ENCODE results near the gene HS3ST2.
"Not testable (repeated sequence)": the region's sequence is repeated elsewhere in the genome, so short reads cannot be mapped to it uniquely, and the experiment has no call there.

The HS3ST2 gene

GRCh38 chr16:22813223-22813947, 577 bp upstream of the HS3ST2 start:
- DNase-seq (ENCODE audit: low spot score) = no peak

- DNase-seq (ENCODE audit: low spot score) = no peak
Measured at GRCh38 chr16:22814711-22815105, 746 bp downstream of the HS3ST2 start.

- no peak for DNase-seq (ENCODE audit: low spot score)
Measured at GRCh38 chr16:22815863-22816262, 1.9 kb downstream of the HS3ST2 start.

DNA sequence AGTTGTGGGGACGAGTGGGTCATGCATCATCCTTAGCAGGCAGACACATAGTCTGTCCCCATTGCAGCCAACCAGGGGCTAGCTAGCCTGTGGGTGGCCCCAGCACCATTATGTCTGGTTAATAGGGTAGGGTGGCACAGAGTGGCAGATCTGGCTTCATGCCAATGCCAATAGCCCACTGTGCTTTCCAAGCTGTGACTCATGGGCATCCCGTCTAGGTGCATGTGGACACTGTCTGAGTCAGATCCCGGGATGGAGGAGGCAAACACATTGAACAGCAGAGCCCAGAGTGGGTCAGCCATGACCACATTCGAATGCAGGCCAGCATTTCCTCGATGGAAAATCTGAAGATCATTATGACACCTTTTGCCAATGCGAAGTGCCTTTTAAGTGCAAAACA, 2.5 kb downstream of the HS3ST2 start:
- DNase-seq (ENCODE audit: low spot score) = peak; percentile 47

GRCh38 chr16:22818736-22819135, 4.8 kb downstream of the HS3ST2 start:
- not testable (repeated sequence) for DNase-seq (ENCODE audit: low spot score)

DNA sequence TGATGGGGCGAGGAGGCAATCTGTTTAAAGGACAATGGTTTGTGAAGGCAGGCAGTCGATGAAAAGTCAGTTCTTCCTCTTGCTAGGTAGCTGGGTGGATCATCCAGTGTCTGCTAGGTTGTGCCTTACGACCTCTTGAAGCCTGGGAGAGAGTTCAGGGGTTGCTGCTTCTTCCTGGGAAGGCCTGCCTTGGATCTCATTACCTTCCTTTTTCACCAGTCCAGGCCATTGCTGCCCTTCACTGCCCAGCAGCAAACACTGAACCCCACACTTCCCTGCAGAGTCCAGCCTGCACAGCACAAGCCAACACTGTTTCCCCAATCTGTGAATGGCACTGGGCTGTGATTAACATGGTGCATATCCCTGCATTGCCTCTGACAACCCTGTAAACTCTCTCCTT, 24.7 kb downstream of the HS3ST2 start:
- no peak for DNase-seq (ENCODE audit: low spot score)

DNA sequence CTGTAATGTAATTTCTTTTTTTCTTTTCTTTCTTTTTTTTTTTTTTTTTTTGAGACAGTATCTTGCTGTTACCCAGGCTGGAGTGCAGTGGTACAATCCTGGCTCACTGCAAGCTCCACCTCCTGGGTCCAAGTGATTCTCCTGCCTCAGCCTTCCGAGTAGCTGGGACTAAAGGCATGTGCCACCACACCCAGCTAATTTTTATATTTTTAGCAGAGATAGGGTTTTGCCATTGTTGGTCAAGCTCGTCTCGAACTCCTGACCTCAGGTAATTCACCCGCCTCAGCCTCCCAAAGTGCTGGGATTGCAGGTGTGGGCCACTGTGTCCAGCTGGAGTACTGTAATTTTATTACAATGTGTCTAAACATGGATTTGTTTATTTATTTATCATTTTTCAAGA, 28.1 kb downstream of the HS3ST2 start:
- DNase-seq (ENCODE audit: low spot score) = not testable (repeated sequence)

GRCh38 chr16:22843122-22843521, 29.2 kb downstream of the HS3ST2 start:
- no peak for DNase-seq (ENCODE audit: low spot score)

GRCh38 chr16:22843856-22844255, 29.9 kb downstream of the HS3ST2 start:
- DNase-seq (ENCODE audit: low spot score) = no peak

DNA sequence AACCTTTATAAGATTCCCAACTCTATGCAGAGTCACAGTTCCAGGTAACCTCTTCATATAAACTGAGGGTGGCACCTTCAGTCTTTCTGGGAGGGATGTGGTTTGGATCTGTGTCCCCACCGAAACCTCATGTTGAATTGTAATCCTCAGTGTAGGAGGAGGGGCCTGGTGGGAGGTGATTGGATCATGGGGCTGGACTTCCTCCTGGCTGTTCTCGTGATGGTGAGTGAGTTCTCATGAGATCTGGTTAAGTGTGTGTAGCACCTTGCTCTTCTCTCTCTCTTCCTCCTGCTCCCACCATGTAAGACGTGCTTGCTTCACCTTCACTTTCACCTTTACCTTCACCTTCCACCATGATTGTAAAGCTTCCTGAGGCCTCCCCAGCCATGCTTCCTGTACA, 30.5 kb downstream of the HS3ST2 start:
- no peak for DNase-seq (ENCODE audit: low spot score)

- DNase-seq (ENCODE audit: low spot score) = no peak
Measured at GRCh38 chr16:22847100-22847499, 33.1 kb downstream of the HS3ST2 start.

DNA sequence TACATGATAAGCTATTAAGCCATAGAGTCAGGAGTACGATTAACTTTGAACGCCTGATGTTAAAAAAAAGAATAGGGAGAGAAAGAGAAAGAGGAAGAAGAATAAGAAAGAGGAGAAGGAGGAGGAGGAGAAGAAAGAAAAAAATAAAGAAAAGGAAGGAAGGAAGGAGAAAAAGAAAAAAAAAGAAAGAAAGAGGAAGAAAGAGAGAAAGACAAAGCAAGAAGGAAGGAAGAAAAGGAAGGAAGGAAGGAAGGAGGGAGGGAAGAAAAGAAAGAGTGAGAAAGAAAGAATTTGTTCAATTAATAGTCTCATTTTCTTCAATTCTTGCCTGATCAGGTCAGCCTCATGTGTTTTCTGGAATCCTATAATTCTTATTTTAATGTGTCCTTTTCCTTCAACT, 33.7 kb downstream of the HS3ST2 start:
- DNase-seq (ENCODE audit: low spot score) = no peak

DNA sequence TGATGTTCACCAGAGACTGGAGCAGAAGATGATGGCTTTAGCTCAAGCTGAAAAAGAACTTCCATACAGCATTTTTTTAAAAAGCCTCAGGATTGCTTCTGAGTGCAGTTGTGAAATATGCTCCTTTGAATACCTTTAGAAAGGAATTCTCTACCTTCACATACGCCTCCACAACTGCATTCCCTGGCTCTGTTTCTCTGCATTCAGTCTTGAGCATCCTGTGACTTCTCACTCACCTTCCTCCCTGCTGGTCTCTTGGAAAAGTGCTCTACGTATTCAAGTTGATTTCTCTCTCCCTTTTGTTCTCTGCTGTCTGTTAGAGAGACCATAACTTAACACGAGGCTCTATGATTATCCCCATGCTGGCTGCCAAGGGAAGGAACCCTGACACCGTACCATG, 34.5 kb downstream of the HS3ST2 start:
- peak; percentile 18 for DNase-seq (ENCODE audit: low spot score)

GRCh38 chr16:22849517-22849916, 35.6 kb downstream of the HS3ST2 start:
- DNase-seq (ENCODE audit: low spot score) = no peak

- no peak for DNase-seq (ENCODE audit: low spot score)
Measured at GRCh38 chr16:22855231-22855630, 41.3 kb downstream of the HS3ST2 start.

DNA sequence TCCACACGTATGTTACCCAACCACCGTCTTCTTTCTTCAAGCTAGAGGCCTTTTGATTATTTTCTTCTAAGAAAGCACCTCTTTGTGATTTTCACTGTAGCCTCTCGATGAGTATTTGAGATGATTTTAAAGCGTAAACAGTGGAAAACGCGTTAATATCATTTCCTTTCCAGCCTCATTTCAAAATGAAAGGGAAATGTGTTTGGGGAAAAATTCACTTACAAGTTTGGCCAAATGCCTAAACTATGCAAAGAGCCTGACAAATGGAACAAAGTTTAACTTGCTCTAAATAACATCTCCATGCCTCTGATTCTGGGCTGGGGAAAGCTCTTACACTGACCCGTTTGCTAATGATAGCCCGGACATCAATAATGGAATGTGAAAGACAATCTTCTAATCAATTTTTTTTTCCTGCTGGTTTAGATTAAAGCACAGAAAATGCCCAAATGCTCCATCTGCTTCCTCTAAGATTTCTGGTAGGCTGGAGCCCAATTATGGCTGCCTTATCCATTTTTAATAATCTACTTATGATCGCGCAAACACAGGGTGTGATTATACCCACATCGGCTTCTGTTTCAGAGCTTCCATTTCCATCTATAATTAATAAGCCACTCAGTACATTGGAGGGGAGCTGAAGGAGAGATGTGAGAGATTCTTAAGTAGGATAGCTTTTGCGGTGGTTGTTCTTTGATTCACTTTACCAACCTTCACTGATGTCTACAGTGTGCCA, 43.5 kb downstream of the HS3ST2 start:
- DNase-seq (ENCODE audit: low spot score) = no peak

DNA sequence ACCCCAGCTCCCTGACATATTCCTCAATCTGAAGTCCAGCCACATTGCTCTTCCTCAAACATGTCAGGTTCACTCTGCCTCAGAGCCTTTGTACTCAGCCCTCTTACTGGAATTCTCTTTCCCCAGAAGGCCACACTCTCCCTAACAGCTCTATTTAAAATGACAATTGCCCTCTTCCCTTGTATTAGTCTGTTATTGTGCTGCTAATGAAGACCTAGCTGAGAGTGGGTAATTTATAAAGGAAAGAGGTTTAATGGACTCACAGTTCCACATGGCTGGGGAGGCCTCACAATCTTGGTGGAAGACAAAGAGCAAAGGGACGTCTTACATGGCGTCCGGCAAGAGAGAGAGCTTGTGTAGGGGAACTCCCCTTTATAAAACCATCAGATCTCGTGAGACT, 46.0 kb downstream of the HS3ST2 start:
- no peak for DNase-seq (ENCODE audit: low spot score)

- no peak for DNase-seq (ENCODE audit: low spot score)
Measured at GRCh38 chr16:22861580-22861979, 47.6 kb downstream of the HS3ST2 start.

DNA sequence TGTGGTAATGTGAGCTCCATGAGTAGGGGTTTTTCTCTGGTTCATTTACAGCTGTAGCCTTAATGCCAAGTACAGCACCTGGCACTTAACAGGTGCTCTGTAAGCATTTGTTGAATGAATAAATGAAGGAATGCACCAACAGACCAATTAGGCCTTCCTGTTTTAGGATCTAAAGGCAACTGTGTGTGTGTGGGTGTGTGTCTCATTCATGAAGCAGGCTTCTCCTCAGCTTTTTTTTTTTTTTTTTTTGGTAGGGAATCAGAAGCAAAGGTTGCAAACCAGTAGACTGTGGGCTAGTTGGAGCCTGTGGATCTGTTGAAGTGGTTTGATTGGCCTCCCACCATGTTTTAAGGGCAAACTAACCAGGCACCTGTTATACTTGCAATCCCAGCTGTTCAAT, 48.1 kb downstream of the HS3ST2 start:
- DNase-seq (ENCODE audit: low spot score) = no peak

GRCh38 chr16:22864375-22864774, 50.4 kb downstream of the HS3ST2 start:
- DNase-seq (ENCODE audit: low spot score) = no peak

DNA sequence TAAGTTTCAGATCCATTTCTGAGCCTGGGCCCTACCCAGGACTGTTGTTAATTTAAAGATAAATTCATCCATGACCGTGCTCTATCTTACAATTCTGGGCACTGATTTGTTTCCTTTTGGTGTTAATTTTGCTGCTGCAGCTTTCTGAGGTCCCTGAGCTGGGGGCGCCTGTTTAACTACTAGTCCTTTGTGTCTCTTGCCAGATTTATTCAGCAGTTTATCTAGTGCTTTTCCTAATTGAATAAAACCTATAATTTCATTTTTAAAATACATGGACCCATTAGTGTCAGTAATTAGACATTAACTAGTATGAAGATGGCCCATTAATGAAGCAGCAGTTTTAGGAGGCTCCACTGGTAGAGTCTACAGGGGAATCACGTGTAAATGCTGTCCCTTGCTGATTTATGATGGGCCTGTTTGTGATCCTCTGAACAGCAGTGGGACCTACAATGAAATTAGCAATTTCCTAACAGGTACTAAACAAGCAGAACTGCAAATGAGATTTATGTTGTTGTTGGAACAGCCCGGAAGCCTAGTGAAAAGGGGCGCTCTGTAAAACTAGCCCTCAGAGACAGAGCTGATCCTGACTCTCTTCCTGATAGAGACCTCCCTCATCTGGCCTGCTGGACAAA, 54.7 kb downstream of the HS3ST2 start:
- no peak for DNase-seq (ENCODE audit: low spot score)

- no peak for DNase-seq (ENCODE audit: low spot score)
Measured at GRCh38 chr16:22871861-22872260, 57.9 kb downstream of the HS3ST2 start.

DNA sequence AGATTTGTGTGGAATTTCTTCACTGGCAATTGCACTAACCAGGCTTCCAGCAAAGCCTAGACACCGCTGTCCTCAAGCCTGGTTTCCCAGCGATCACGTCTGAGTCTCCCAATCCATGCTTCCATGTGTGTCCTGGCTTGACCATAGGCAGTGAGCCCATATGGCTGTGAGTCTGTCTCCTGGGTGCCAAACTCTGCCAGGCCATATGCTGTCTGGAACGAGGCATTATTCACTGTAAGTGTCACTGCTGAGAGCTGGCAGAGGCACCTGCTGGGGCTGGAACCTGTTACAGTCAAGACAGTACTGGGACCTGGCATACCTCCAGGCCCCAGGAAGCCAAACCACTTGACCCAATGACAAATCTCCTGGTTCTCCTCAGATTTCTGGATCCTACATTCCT, 60.4 kb downstream of the HS3ST2 start:
- DNase-seq (ENCODE audit: low spot score) = no peak
